ENCODE measurements around the gene HESX1.

DNA sequence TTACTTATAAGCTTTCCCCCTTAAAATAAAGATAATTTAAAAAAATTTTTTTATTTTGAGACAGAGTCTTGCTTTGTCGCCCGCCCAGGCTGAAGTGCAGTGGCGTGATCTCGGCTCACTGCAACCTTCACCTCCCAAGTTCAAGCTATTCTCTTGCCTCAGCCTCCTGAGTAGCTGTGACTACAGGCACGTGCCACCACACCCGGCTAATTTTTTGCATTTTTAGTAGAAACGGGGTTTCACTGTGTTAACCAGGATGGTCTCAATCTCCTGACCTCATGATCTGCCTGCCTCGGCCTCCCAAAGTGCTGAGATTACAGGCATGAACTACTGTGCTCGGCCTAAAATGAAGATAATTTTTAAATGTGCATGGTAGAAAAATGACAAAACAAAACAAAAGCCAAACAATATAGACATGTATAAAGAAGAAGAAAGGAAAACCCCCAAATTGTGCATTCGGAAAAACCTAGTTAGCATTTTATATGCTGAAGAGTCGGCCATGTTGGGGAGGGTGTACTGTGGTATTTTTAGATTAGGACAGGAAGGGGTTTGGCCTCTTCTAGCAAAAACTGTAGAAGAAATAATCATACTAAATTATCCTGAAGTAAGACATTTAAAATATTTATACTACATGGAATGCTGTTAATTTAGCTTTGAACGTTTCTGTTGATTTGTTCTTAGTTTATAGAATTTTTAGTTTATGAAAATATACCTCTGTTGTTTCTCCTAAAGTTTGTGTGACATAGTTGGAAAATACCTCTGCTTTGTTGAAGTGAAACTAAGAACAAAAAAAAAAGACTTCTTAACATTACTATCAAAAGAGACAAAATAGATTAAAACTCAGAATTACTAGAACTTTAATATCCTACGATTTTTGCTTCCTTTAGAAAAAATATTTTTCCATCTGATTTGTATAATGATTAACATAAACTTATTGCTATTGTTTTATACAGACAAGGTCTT is 35.1 kb upstream of the HESX1 start:
- TF ChIP-seq EZH2 (IDR thresholded peaks at IDR 0.05; ENCODE audit: insufficient read depth, poor library complexity, severe bottlenecking) (no peak), EZH2phosphoT487 (IDR thresholded peaks at IDR 0.05; ENCODE audit: insufficient read depth, low read depth) (no peak)

All from GM23248 (cell line).